ENCODE measurements around the gene RETREG3.

DNA sequence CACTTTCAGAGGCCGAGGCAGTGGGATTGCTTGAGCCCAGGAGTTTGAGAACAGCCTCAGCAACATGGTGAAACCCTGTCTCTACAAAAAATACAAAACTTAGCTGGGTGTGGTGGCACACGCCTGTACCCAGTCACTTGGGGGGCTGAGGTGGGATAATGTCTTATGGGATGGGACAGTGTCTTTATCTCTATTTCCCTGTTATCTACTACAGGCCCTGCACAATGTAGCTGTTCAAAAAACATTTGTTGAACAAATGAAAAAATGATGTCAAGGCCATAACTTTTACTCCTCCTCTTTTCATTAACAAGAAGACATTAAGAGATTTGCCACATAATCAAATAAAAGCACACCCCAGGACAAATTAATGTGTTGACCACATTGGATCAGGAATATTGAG lies 14.1 kb upstream of the RETREG3 start:
- TF ChIP-seq, protein P1, sequence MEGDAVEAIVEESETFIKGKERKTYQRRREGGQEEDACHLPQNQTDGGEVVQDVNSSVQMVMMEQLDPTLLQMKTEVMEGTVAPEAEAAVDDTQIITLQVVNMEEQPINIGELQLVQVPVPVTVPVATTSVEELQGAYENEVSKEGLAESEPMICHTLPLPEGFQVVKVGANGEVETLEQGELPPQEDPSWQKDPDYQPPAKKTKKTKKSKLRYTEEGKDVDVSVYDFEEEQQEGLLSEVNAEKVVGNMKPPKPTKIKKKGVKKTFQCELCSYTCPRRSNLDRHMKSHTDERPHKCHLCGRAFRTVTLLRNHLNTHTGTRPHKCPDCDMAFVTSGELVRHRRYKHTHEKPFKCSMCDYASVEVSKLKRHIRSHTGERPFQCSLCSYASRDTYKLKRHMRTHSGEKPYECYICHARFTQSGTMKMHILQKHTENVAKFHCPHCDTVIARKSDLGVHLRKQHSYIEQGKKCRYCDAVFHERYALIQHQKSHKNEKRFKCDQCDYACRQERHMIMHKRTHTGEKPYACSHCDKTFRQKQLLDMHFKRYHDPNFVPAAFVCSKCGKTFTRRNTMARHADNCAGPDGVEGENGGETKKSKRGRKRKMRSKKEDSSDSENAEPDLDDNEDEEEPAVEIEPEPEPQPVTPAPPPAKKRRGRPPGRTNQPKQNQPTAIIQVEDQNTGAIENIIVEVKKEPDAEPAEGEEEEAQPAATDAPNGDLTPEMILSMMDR (IDR thresholded peaks at IDR 0.05), result no peak
- no peak for TF ChIP-seq EZH2 (IDR thresholded peaks at IDR 0.05; ENCODE audit: borderline replicate concordance, insufficient read depth, low read depth, low read length, poor library complexity, severe bottlenecking)

All from B cell (primary cell).